ENCODE data around the gene MEIOB.

DNA sequence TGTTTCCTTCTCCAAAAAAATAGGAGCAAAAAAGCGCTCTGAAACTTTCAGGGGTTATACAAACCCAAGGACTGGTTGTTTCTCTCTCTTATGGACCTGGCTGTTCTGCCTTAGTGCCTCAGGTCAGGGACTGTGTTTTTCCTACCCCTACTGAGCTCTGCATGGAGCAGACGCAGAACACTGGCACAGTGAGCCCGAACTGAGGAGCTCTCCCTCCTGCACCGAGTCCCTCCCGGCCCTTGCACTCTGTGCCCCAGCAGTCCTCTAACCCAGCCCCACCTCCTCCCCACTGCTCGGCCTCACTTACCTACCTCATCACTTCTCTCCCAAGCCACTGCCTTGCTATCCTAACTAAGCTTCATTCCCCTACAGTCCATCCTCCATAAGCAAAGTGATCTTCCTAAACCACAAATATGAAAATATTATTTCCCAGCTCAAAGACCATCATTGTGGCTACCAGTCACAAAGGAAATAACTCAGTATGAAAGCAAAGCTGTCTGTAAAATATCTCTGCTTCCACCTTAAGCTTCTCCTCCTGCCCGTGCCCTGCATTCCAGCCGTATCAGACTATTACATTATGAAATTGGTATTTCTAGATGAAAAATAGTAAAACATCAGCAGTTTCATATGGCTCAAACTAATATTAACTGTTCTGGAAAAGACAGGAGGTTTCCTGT is 13.6 kb downstream of the MEIOB start:
- TF ChIP-seq, protein P1, sequence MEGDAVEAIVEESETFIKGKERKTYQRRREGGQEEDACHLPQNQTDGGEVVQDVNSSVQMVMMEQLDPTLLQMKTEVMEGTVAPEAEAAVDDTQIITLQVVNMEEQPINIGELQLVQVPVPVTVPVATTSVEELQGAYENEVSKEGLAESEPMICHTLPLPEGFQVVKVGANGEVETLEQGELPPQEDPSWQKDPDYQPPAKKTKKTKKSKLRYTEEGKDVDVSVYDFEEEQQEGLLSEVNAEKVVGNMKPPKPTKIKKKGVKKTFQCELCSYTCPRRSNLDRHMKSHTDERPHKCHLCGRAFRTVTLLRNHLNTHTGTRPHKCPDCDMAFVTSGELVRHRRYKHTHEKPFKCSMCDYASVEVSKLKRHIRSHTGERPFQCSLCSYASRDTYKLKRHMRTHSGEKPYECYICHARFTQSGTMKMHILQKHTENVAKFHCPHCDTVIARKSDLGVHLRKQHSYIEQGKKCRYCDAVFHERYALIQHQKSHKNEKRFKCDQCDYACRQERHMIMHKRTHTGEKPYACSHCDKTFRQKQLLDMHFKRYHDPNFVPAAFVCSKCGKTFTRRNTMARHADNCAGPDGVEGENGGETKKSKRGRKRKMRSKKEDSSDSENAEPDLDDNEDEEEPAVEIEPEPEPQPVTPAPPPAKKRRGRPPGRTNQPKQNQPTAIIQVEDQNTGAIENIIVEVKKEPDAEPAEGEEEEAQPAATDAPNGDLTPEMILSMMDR (IDR thresholded peaks at IDR 0.05; ENCODE audit: low read depth, low read length), result no peak
- TF ChIP-seq EZH2phosphoT487 (IDR thresholded peaks at IDR 0.05; ENCODE audit: low read depth), result no peak

Data from OCI-LY3 (cell line).